ENCODE data around the gene PHTF2.
A peak's percentile ranks its signal among the peaks of the same experiment; 100 is the strongest.

Gene PHTF2

GRCh38 chr7:77791336-77791735, 7.2 kb upstream of the PHTF2 start:
- H3K4me1 ChIP-seq (ENCODE audit: control insufficient read depth in 2 of 2, insufficient read depth in 2 of 2, low read length in 2 of 2), result peaks cover 2 to 16% of the 10 kb centered on the region in 2 donors
- peak overlapping the region; percentile 42 to 48 for H3K27ac ChIP-seq (ENCODE audit: low read depth in 2 of 2, low read length in 2 of 2)
- H3K4me3 ChIP-seq (ENCODE audit: low read length in 2 of 2), result no peak overlapping the region
- no peaks in the 10 kb centered on the region for H3K27me3 ChIP-seq (ENCODE audit: control insufficient read depth in 2 of 2, insufficient read depth in 2 of 2, low read length in 2 of 2)
- peaks cover 4 to 5% of the 10 kb centered on the region in 2 donors for H3K36me3 ChIP-seq (ENCODE audit: control insufficient read depth in 2 of 2, insufficient read depth in 2 of 2, low read length in 2 of 2)
- H3K9ac ChIP-seq (ENCODE audit: low read depth in 1 of 2, low read length in 2 of 2), result no peak overlapping the region
- no peaks in the 10 kb centered on the region for H3K9me3 ChIP-seq (ENCODE audit: control insufficient read depth in 2 of 2, low read length in 2 of 2)

GRCh38 chr7:77791956-77792355, 6.6 kb upstream of the PHTF2 start:
- Histone ChIP-seq H3K27me3 (ENCODE audit: control insufficient read depth in 2 of 2, insufficient read depth in 2 of 2, low read length in 2 of 2) (no peaks in the 10 kb centered on the region), H3K9ac (ENCODE audit: low read depth in 1 of 2, low read length in 2 of 2) (no peak overlapping the region), H3K9me3 (ENCODE audit: control insufficient read depth in 2 of 2, low read length in 2 of 2) (no peaks in the 10 kb centered on the region), H3K27ac (ENCODE audit: low read depth in 2 of 2, low read length in 2 of 2) (peak overlapping the region in 1 of 2 donors; percentile 48), H3K36me3 (ENCODE audit: control insufficient read depth in 2 of 2, insufficient read depth in 2 of 2, low read length in 2 of 2) (peaks cover 4 to 5% of the 10 kb centered on the region in 2 donors), H3K4me3 (ENCODE audit: low read length in 2 of 2) (no peak overlapping the region), H3K4me1 (ENCODE audit: control insufficient read depth in 2 of 2, insufficient read depth in 2 of 2, low read length in 2 of 2) (peaks cover 8 to 23% of the 10 kb centered on the region in 2 donors)

- Histone ChIP-seq H3K4me3 (ENCODE audit: low read length in 2 of 2) (no peak overlapping the region), H3K9ac (ENCODE audit: low read depth in 1 of 2, low read length in 2 of 2) (no peak overlapping the region), H3K36me3 (ENCODE audit: control insufficient read depth in 2 of 2, insufficient read depth in 2 of 2, low read length in 2 of 2) (peaks cover 4 to 5% of the 10 kb centered on the region in 2 donors), H3K27me3 (ENCODE audit: control insufficient read depth in 2 of 2, insufficient read depth in 2 of 2, low read length in 2 of 2) (no peaks in the 10 kb centered on the region), H3K4me1 (ENCODE audit: control insufficient read depth in 2 of 2, insufficient read depth in 2 of 2, low read length in 2 of 2) (peaks cover 16 to 29% of the 10 kb centered on the region in 2 donors), H3K27ac (ENCODE audit: low read depth in 2 of 2, low read length in 2 of 2) (no peak overlapping the region), H3K9me3 (ENCODE audit: control insufficient read depth in 2 of 2, low read length in 2 of 2) (no peaks in the 10 kb centered on the region)
Measured at GRCh38 chr7:77794000-77794399, 4.6 kb upstream of the PHTF2 start.

- no peaks in the 10 kb centered on the region for H3K9me3 ChIP-seq (ENCODE audit: control insufficient read depth in 2 of 2, low read length in 2 of 2)
- no peak overlapping the region for H3K9ac ChIP-seq (ENCODE audit: low read depth in 1 of 2, low read length in 2 of 2)
- H3K4me3 ChIP-seq (ENCODE audit: low read length in 2 of 2), result peak overlapping the region in 1 of 2 donors; percentile 91
- peaks cover 26 to 38% of the 10 kb centered on the region in 2 donors for H3K4me1 ChIP-seq (ENCODE audit: control insufficient read depth in 2 of 2, insufficient read depth in 2 of 2, low read length in 2 of 2)
- no peak overlapping the region for H3K27ac ChIP-seq (ENCODE audit: low read depth in 2 of 2, low read length in 2 of 2)
- H3K27me3 ChIP-seq (ENCODE audit: control insufficient read depth in 2 of 2, insufficient read depth in 2 of 2, low read length in 2 of 2), result no peaks in the 10 kb centered on the region
- H3K36me3 ChIP-seq (ENCODE audit: control insufficient read depth in 2 of 2, insufficient read depth in 2 of 2, low read length in 2 of 2), result peaks cover 4 to 5% of the 10 kb centered on the region in 2 donors
Measured at GRCh38 chr7:77796109-77796508, 2.5 kb upstream of the PHTF2 start.

GRCh38 chr7:77796960-77797359, 1.6 kb upstream of the PHTF2 start:
- Histone ChIP-seq H3K36me3 (ENCODE audit: control insufficient read depth in 2 of 2, insufficient read depth in 2 of 2, low read length in 2 of 2) (peaks cover 4 to 5% of the 10 kb centered on the region in 2 donors), H3K4me3 (ENCODE audit: low read length in 2 of 2) (peak overlapping the region; percentile 91 to 99), H3K4me1 (ENCODE audit: control insufficient read depth in 2 of 2, insufficient read depth in 2 of 2, low read length in 2 of 2) (peaks cover 23 to 32% of the 10 kb centered on the region in 2 donors), H3K27ac (ENCODE audit: low read depth in 2 of 2, low read length in 2 of 2) (peak overlapping the region in 1 of 2 donors; percentile 6), H3K27me3 (ENCODE audit: control insufficient read depth in 2 of 2, insufficient read depth in 2 of 2, low read length in 2 of 2) (no peaks in the 10 kb centered on the region), H3K9ac (ENCODE audit: low read depth in 1 of 2, low read length in 2 of 2) (peak overlapping the region; percentile 84 to 98), H3K9me3 (ENCODE audit: control insufficient read depth in 2 of 2, low read length in 2 of 2) (no peaks in the 10 kb centered on the region)

- no peaks in the 10 kb centered on the region for H3K27me3 ChIP-seq (ENCODE audit: control insufficient read depth in 2 of 2, insufficient read depth in 2 of 2, low read length in 2 of 2)
- H3K4me3 ChIP-seq (ENCODE audit: low read length in 2 of 2), result peak overlapping the region; percentile 91 to 99
- no peaks in the 10 kb centered on the region for H3K9me3 ChIP-seq (ENCODE audit: control insufficient read depth in 2 of 2, low read length in 2 of 2)
- H3K4me1 ChIP-seq (ENCODE audit: control insufficient read depth in 2 of 2, insufficient read depth in 2 of 2, low read length in 2 of 2), result peaks cover 23 to 32% of the 10 kb centered on the region in 2 donors
- peaks cover 4 to 5% of the 10 kb centered on the region in 2 donors for H3K36me3 ChIP-seq (ENCODE audit: control insufficient read depth in 2 of 2, insufficient read depth in 2 of 2, low read length in 2 of 2)
- H3K27ac ChIP-seq (ENCODE audit: low read depth in 2 of 2, low read length in 2 of 2), result peak overlapping the region; percentile 94 to 96
- H3K9ac ChIP-seq (ENCODE audit: low read depth in 1 of 2, low read length in 2 of 2), result peak overlapping the region; percentile 84 to 98
Measured at GRCh38 chr7:77797734-77798393, 709 bp upstream of the PHTF2 start.

GRCh38 chr7:77799078-77799964, 748 bp downstream of the PHTF2 start:
- peak overlapping the region; percentile 84 to 94 for H3K27ac ChIP-seq (ENCODE audit: low read depth in 2 of 2, low read length in 2 of 2)

GRCh38 chr7:77800158-77800557, 1.6 kb downstream of the PHTF2 start:
- Histone ChIP-seq H3K9ac (ENCODE audit: low read depth in 1 of 2, low read length in 2 of 2) (peak overlapping the region in 1 of 2 donors; percentile 24), H3K9me3 (ENCODE audit: control insufficient read depth in 2 of 2, low read length in 2 of 2) (no peaks in the 10 kb centered on the region), H3K4me3 (ENCODE audit: low read length in 2 of 2) (peak overlapping the region; percentile 38 to 91), H3K27ac (ENCODE audit: low read depth in 2 of 2, low read length in 2 of 2) (peak overlapping the region in 1 of 2 donors; percentile 94), H3K4me1 (ENCODE audit: control insufficient read depth in 2 of 2, insufficient read depth in 2 of 2, low read length in 2 of 2) (peaks cover 23 to 26% of the 10 kb centered on the region in 2 donors), H3K36me3 (ENCODE audit: control insufficient read depth in 2 of 2, insufficient read depth in 2 of 2, low read length in 2 of 2) (no peaks in the 10 kb centered on the region), H3K27me3 (ENCODE audit: control insufficient read depth in 2 of 2, insufficient read depth in 2 of 2, low read length in 2 of 2) (no peaks in the 10 kb centered on the region)

More at GRCh38 chr7:77799078-77799964, 748 bp downstream of the PHTF2 start:
- Histone ChIP-seq H3K27me3 (ENCODE audit: control insufficient read depth in 2 of 2, insufficient read depth in 2 of 2, low read length in 2 of 2) (no peaks in the 10 kb centered on the region), H3K4me1 (ENCODE audit: control insufficient read depth in 2 of 2, insufficient read depth in 2 of 2, low read length in 2 of 2) (peaks cover 23 to 30% of the 10 kb centered on the region in 2 donors), H3K9me3 (ENCODE audit: control insufficient read depth in 2 of 2, low read length in 2 of 2) (no peaks in the 10 kb centered on the region), H3K4me3 (ENCODE audit: low read length in 2 of 2) (peak overlapping the region; percentile 91 to 95), H3K9ac (ENCODE audit: low read depth in 1 of 2, low read length in 2 of 2) (peak overlapping the region; percentile 84 to 88), H3K36me3 (ENCODE audit: control insufficient read depth in 2 of 2, insufficient read depth in 2 of 2, low read length in 2 of 2) (peaks cover 0 to under 1% of the 10 kb centered on the region in 2 donors)

- no peaks in the 10 kb centered on the region for H3K9me3 ChIP-seq (ENCODE audit: control insufficient read depth in 2 of 2, low read length in 2 of 2)
- H3K36me3 ChIP-seq (ENCODE audit: control insufficient read depth in 2 of 2, insufficient read depth in 2 of 2, low read length in 2 of 2), result no peaks in the 10 kb centered on the region
- H3K27ac ChIP-seq (ENCODE audit: low read depth in 2 of 2, low read length in 2 of 2), result peak overlapping the region in 1 of 2 donors; percentile 94
- H3K4me3 ChIP-seq (ENCODE audit: low read length in 2 of 2), result peak overlapping the region in 1 of 2 donors; percentile 91
- H3K9ac ChIP-seq (ENCODE audit: low read depth in 1 of 2, low read length in 2 of 2), result no peak overlapping the region
- no peaks in the 10 kb centered on the region for H3K27me3 ChIP-seq (ENCODE audit: control insufficient read depth in 2 of 2, insufficient read depth in 2 of 2, low read length in 2 of 2)
- H3K4me1 ChIP-seq (ENCODE audit: control insufficient read depth in 2 of 2, insufficient read depth in 2 of 2, low read length in 2 of 2), result peaks cover 23 to 26% of the 10 kb centered on the region in 2 donors
Measured at GRCh38 chr7:77800730-77801129, 2.2 kb downstream of the PHTF2 start.

Measured in mucosa of rectum (tissue), 2 donors.